ENCODE results near the gene SMAD4. TPM values are rescaled to one million over a fixed set of nuclear protein-coding genes. Genes with fewer than 3 reads are reported as not detected.

Gene SMAD4
- total and polyA plus RNA-seq, 2 of the 8 experiments (the other 6 are each of a cell fraction or from before 2014, with no cell fraction given), result 86.5 to 139 TPM

DNA sequence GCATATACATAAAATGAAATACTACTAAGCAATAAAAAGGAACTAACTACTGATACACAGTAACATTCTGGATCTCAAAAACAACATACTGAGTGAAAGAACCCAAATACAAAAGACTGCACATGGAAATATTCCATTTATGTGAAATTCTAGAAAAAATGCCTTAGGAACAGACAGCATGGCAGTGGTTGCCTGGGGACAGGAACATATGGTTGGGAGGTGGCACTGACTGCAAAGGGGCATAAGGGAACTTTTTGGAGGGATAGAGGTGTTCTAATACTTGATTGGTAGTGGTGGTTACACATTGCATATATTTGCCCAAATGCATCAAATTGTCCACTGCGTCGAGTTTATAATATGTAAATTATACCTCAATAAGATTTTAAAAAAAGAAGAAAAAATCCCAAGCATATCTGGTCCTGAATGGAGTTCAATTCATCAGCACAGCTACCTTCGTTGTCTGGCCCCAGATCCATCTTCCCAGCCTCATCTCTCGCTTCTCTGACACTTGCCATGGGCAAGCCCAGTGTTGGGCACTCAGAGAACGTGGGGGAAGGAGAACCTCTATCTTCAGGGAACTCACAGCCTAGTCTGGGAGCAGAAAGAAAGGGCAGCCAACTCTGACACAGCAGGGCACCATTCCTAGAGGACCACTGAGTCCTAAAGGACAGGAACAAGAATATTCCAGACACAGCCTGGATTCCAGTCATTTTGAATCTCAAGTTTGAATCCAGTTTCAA, 8.6 kb upstream of the SMAD4 start:
- WGBS, 2 experiments (ENCODE audit: extremely low coverage in 1 of 2, insufficient coverage in 1 of 2, insufficient read length in 1 of 2, insufficient replicate concordance in 2 of 2, low coverage in 1 of 2, low lambda C conversion rate in 2 of 2, missing lambda C conversion rate in 1 of 2), result 87% methylated on average over 5 of the region's 5 CpGs; no CpG with 5 or more reads in 1 of the 2 experiments
- Histone ChIP-seq H3K79me2 (ENCODE audit: control insufficient read depth in 1 of 2, insufficient read depth in 2 of 2, low read length in 2 of 2) (no peaks in the 10 kb centered on the region), H3K9me3 (ENCODE audit: insufficient read depth in 2 of 2, low read depth in 1 of 2, low read length in 1 of 2) (peaks cover 0 to 2% of the 10 kb centered on the region in 2 experiments; a peak in 2 of 4 replicates), H3K27me3 (replicated peaks in 1 of 4; ENCODE audit: control insufficient read depth in 3 of 4, extremely low read depth in 1 of 4, insufficient read depth in 3 of 4, low read length in 3 of 4) (no peaks in the 10 kb centered on the region), H2AK5ac (ENCODE audit: low read depth, low read length) (no peak overlapping the region), H3K56ac (replicated peaks; ENCODE audit: insufficient read length, low read depth, low read length) (no peak overlapping the region), H4K8ac (ENCODE audit: extremely low read depth, insufficient read depth, low read length) (no peak overlapping the region), H4K20me1 (replicated peaks in 1 of 2; ENCODE audit: control insufficient read depth in 1 of 2, insufficient read depth in 2 of 2, low read length in 2 of 2) (no peaks in the 10 kb centered on the region), H3K27ac (ENCODE audit: low read depth, low read length) (no peak overlapping the region), H3K18ac (ENCODE audit: extremely low read depth, low read length) (no peak overlapping the region), H3K4me3 (ENCODE audit: extremely low read depth in 1 of 4, insufficient read depth in 2 of 4, low read depth in 3 of 4, low read length in 4 of 4) (no peak overlapping the region), H3K4ac (replicated peaks; ENCODE audit: insufficient read length, low read depth, low read length) (no peak overlapping the region), H3K79me1 (ENCODE audit: low read depth, low read length) (0 out of 2 replicates have a peak, but pooled peaks cover under 1% of the 10 kb centered on the region), H2BK15ac (ENCODE audit: low read length) (no peak overlapping the region), H3K4me1 (replicated peaks in 1 of 4; ENCODE audit: control insufficient read depth in 3 of 4, insufficient read depth in 4 of 4, low read length in 3 of 4) (peaks cover 4 to 13% (median 8%) of the 10 kb centered on the region in 4 experiments), H3K23me2 (ENCODE audit: low read depth, low read length) (no peaks in the 10 kb centered on the region), H3K23ac (ENCODE audit: insufficient read length) (no peak overlapping the region), H3K9ac (replicated peaks in 1 of 4; ENCODE audit: extremely low read depth in 1 of 4, low read depth in 3 of 4, low read length in 3 of 4) (no peak overlapping the region), H2AFZ (ENCODE audit: low read length) (no peak overlapping the region), H4K5ac (ENCODE audit: insufficient read length, low read depth, low read length) (no peak overlapping the region), H2BK5ac (ENCODE audit: low read depth, low read length) (no peak overlapping the region), H2BK12ac (ENCODE audit: low read depth, low read length) (no peak overlapping the region), H2BK20ac (ENCODE audit: low read length) (no peak overlapping the region), H4K91ac (replicated peaks; ENCODE audit: insufficient read length, low read length) (no peak overlapping the region), H3K4me2 (ENCODE audit: insufficient read depth in 1 of 2, low read depth in 2 of 2, low read length in 2 of 2) (no peak overlapping the region), H3K36me3 (ENCODE audit: control insufficient read depth in 2 of 4, insufficient read depth in 4 of 4, low read length in 3 of 4) (peaks cover 0 to 5% (median 1%) of the 10 kb centered on the region in 4 experiments; a peak in 2 of 8 replicates), H3K14ac (ENCODE audit: insufficient read length) (no peak overlapping the region), H2BK120ac (replicated peaks; ENCODE audit: low read depth, low read length) (no peak overlapping the region)
- DNase-seq (ENCODE audit: low read depth in 1 of 2, low spot score in 2 of 2), result no peak
- TF ChIP-seq SIN3A (conservative IDR thresholded peaks at IDR 0.05 in 1 of 2, IDR thresholded peaks at IDR 0.05 in 1 of 2; ENCODE audit: low read depth in 1 of 2, low read length in 2 of 2) (no peak), RNF2 (IDR thresholded peaks at IDR 0.05; ENCODE audit: borderline replicate concordance, low read depth, low read length, missing control alignments, poor library complexity, severe bottlenecking) (no peak), TEAD4 (IDR thresholded peaks at IDR 0.05; ENCODE audit: low read depth, low read length) (no peak), TCF12 (IDR thresholded peaks at IDR 0.05; ENCODE audit: low read depth, low read length) (no peak)
- TF ChIP-seq, protein P1, sequence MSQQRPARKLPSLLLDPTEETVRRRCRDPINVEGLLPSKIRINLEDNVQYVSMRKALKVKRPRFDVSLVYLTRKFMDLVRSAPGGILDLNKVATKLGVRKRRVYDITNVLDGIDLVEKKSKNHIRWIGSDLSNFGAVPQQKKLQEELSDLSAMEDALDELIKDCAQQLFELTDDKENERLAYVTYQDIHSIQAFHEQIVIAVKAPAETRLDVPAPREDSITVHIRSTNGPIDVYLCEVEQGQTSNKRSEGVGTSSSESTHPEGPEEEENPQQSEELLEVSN (IDR thresholded peaks at IDR 0.05), result no peak
- TF ChIP-seq, protein P2, sequence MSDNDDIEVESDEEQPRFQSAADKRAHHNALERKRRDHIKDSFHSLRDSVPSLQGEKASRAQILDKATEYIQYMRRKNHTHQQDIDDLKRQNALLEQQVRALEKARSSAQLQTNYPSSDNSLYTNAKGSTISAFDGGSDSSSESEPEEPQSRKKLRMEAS (IDR thresholded peaks at IDR 0.05), result no peak
- no peak for FAIRE-seq
- POLR2A ChIA-PET (ENCODE audit: partially characterized antibody), result interaction anchor here (3.0 kb wide), 1 partner anchor 8 kb away, joined by 18 read pairs; the partner anchor contains the start of gene SMAD4
- CTCF ChIA-PET (ENCODE audit: partially characterized antibody), result no interaction called here

Data from H1 (cell line).